MCF 10A (cell line): ENCODE measurements around the gene HOXA4. TPM values are rescaled to one million over a fixed set of nuclear protein-coding genes. Genes with fewer than 3 reads are reported as not detected.

Source experiments
- Bru-seq: library from RNA; stranded (reverse); fragments of 400-500 nt; gene quantifications from one replicate; lab custom pipeline; 2021; lab: Mats Ljungman, UMichigan
- BruChase-seq, 2 experiments: library from RNA; stranded (reverse); fragments of 400-500 nt; gene quantifications; one replicate each; lab custom pipeline; 2021; lab: Mats Ljungman, UMichigan
- BruUV-seq: library from RNA; stranded (reverse); fragments of 400-500 nt; replicated peaks from 2 replicates; lab custom pipeline; 2021; lab: Mats Ljungman, UMichigan
- CTCF ChIA-PET: fragments of 300-600 bp; sonication (Branson Sonifier 250); formaldehyde crosslinking; extraction: SDS; loops from one replicate; lab custom pipeline; 2021; ENCODE audit warnings: antibody characterized with exemption, inconsistent platforms; lab: Yijun Ruan, JAX
- POLR2A ChIA-PET: fragments of 300-600, 350-650 bp; sonication (Branson Sonifier 250); formaldehyde crosslinking; extraction: SDS; loops from one replicate; lab custom pipeline; 2020; ENCODE audit warnings: antibody characterized with exemption, inconsistent platforms; lab: Yijun Ruan, JAX
- DNase-seq: peaks from one replicate; pipeline ENCODE4 v3.0.0-alpha.2; 2018; ENCODE audit not compliant: unreplicated experiment
- H3K27ac Mint-ChIP-seq: one replicate; pipeline ENCODE4 v1.8.0; 2022; ENCODE audit warnings: mild to moderate bottlenecking, low read depth, mixed read lengths; ENCODE audit not compliant: unreplicated experiment
- H3K27me3 Mint-ChIP-seq: one replicate; pipeline ENCODE4 v1.8.0; 2022; ENCODE audit warnings: mixed read lengths; ENCODE audit not compliant: insufficient read depth, unreplicated experiment
- H3K36me3 Mint-ChIP-seq: one replicate; pipeline ENCODE4 v1.8.0; 2022; ENCODE audit warnings: mild to moderate bottlenecking, moderate library complexity, mixed read lengths; ENCODE audit not compliant: insufficient read depth, unreplicated experiment
- H3K4me1 Mint-ChIP-seq: one replicate; pipeline ENCODE4 v1.8.0; 2022; ENCODE audit warnings: mixed read lengths; ENCODE audit not compliant: insufficient read depth, unreplicated experiment
- H3K4me3 Mint-ChIP-seq: one replicate; pipeline ENCODE4 v1.8.0; 2022; ENCODE audit warnings: mild to moderate bottlenecking, moderate library complexity, mixed read lengths; ENCODE audit not compliant: unreplicated experiment
- H3K9me3 Mint-ChIP-seq: one replicate; pipeline ENCODE4 v1.8.0; 2022; ENCODE audit warnings: mixed read lengths; ENCODE audit not compliant: unreplicated experiment
- intact Hi-C: fragments of 100-400 bp; cut with micrococcal nuclease; formaldehyde crosslinking; loops from 2 replicates; pipeline ENCODE4 v1.14.1; 2022
- long read RNA-seq: library from polyadenylated mRNA; stranded (forward); transcript quantifications from one replicate; pipeline ENCODE4 v2.0.0, GENCODE V29; 2022
- total RNA-seq: library from RNA; stranded (reverse); gene quantifications from 2 replicates; pipeline ENCODE4 v1.2.3, GENCODE V29; 2022
- TF ChIP-seq, protein P1 (sequence below): fragments of 200-600 bp; IDR thresholded peaks from one replicate; pipeline ENCODE4 v1.8.0; 2022; ENCODE audit warnings: antibody characterized with exemption, mild to moderate bottlenecking; ENCODE audit not compliant: unreplicated experiment

Gene HOXA4
- 2.6 and 3.7 TPM in 2 replicates for total RNA-seq
- Bru-seq, nascent RNA = percentile 62 among the genes with signal in this experiment
- BruChase-seq, experiment 1, labeled RNA remaining after a 6-hour chase = percentile 63 among the genes with signal in this experiment
- BruChase-seq, experiment 2, labeled RNA remaining after a 2-hour chase = percentile 68 among the genes with signal in this experiment
- long read RNA-seq, transcript HOXA4-204 (2 exons, 1,728 nt) = major isoform, 5 of 5 reads
- long read RNA-seq, partial matches to known transcripts = 0 of 5 reads
- long read RNA-seq, other reads (novel, unspliced or antisense) = 0 of 5 reads

DNA sequence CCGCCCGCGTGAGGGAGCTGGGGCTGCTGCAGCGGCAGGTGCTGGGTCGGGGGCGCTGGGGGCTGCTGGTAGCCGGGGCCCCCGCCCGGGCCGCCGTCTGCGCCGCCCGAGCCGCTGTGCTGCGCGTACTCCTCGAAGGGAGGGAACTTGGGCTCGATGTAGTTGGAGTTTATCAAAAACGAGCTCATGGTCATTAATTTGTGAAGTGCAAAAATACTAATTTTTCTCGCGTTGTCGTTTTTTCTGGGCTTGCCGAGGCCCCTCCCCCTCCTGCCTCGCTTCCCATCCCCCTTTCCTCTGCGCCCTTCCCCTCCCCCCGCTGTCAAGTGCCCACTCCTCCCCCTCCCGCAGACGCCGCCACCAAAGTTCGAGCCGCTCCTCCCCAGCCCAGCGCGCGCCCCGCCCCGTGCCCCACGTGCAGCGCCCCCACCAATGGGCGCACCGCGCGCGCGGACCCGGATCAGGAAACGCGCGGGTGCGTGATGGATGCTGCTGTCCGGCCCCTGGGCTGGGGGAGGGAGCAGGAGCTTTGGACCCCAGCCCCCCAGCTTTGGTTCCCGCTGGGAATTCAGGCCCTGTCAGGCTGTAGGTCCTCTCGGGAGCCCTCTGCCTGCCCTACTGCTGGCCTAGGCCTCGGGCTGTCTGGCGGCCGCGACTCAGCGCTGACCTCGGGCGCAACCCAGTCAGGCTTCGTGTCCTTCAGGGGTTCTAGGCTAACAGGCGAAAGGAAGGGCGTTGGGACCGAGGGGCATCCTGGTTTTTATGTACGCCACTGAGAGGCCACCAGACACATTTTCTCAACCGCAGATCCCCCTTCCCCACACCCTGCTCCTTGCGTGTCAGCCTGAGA, at the start of gene HOXA4:
HOXA4 (minus strand) TSS at position 218 of the 850 bp plus-strand sequence; CDS start at position 194, 24 bp downstream.
- Mint-ChIP-seq H3K4me3 (peak within 1 kb of the TSS; percentile 80), H3K9me3 (no peaks in the 10 kb centered on the region), H3K27me3 (no peaks in the 10 kb centered on the region), H3K36me3 (peaks cover 7% of the 10 kb centered on the region), H3K27ac (peak within 1 kb of the TSS; percentile 51), H3K4me1 (peaks cover 32% of the 10 kb centered on the region)
- BruUV-seq = TSS peak; percentile 83
- intact Hi-C loops = loop anchor here (1.0 kb wide), 1 partner anchor 15 kb away; no protein-coding TSS in a partner anchor
- ChIA-PET POLR2A (interaction anchor here (0.6 to 3.2 kb wide), 16 partner anchors 11 to 926 kb away, joined by 3 to 60 read pairs (median 4); partner anchors contain the start of genes HOXA5 and SKAP2), CTCF (interaction anchor here (0.6 to 4.5 kb wide), 14 partner anchors 10 to 449 kb away, joined by 3 to 19 read pairs (median 4); no protein-coding TSS in a partner anchor)
- TF ChIP-seq, protein P1, sequence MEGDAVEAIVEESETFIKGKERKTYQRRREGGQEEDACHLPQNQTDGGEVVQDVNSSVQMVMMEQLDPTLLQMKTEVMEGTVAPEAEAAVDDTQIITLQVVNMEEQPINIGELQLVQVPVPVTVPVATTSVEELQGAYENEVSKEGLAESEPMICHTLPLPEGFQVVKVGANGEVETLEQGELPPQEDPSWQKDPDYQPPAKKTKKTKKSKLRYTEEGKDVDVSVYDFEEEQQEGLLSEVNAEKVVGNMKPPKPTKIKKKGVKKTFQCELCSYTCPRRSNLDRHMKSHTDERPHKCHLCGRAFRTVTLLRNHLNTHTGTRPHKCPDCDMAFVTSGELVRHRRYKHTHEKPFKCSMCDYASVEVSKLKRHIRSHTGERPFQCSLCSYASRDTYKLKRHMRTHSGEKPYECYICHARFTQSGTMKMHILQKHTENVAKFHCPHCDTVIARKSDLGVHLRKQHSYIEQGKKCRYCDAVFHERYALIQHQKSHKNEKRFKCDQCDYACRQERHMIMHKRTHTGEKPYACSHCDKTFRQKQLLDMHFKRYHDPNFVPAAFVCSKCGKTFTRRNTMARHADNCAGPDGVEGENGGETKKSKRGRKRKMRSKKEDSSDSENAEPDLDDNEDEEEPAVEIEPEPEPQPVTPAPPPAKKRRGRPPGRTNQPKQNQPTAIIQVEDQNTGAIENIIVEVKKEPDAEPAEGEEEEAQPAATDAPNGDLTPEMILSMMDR = no peak
- DNase-seq = peak; percentile 93

DNA sequence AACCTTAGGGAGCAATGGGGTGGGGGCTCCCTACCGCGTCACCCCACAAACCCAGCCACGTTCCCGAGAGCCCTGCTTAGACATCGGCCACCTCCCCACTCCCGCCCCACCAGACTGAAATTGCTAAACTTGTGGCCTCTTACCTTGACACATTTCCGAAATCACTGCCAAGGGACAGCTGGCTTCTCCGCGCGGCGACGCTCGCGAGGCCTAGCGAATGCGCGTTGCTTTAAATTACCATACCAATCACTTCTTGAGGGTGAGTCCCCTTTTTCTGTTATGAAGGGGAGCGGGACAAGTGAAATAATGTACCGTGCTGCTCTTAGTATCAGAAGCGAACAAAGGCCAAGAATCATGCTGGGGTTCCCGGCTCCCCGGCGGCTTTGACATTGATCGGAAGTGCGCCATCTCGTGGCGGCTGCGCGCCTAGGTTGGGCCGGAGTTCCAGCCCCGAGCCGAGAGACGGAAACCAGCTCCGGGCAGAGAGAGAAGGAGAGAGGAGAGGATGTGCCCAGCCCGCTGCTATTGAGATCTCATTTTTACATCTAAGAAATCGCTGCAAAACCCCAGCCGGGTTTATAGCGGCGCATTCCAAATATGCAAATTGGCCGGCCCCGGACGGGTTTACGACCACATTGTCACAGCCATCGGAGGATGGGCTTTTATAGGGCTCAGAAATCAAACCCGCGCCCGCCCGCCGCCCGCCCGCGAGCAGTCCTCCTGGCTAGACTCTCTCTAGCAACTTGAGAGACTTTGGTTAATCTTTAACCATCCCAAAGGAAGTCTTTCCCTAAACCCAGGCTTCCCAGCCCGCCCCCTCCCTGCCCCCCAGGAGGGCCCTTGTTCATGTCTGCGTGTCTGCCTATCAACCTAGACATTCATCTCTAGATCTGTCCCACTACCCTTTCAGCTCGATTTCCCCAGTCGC, 49.2 kb upstream of the HOXA4 start:
- intact Hi-C loops = no loop called here
- no peaks in the 10 kb centered on the region for H3K27me3 Mint-ChIP-seq
- POLR2A ChIA-PET = interaction anchor here (0.7 kb wide), 1 partner anchor 492 kb away, joined by 3 read pairs; no protein-coding TSS in a partner anchor

DNA sequence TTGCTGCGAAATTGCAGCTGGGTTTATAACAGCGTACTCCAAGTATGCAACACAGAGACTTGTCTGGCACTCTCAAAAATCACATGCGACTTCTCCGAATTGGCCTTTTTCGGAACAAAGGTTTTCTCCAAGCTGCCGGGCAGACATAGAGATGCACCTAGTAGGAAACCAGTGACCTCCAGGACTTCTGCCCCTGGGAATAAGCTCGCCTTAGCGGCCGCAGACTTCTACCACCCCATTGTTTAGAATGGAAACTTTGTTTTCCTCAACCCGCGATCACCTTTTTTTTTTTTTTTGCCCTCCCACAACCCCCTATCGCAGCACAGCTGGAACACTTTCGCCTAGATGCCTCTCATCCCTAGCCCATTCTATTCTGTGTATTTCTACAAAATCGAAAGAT, 48.5 kb upstream of the HOXA4 start:
- Mint-ChIP-seq H3K4me1 (no peaks in the 10 kb centered on the region), H3K27me3 (no peaks in the 10 kb centered on the region), H3K36me3 (no peaks in the 10 kb centered on the region), H3K27ac (no peak overlapping the region), H3K9me3 (no peaks in the 10 kb centered on the region), H3K4me3 (no peak overlapping the region)
- ChIA-PET POLR2A (interaction anchor here (0.5 kb wide), 1 partner anchor 485 kb away, joined by 3 read pairs; no protein-coding TSS in a partner anchor), CTCF (interaction anchor here (0.6 to 2.4 kb wide), 18 partner anchors 9 to 1931 kb away, joined by 3 to 10 read pairs (median 3); no protein-coding TSS in a partner anchor)
- TF ChIP-seq, protein P1 = no peak
- no TSS peak for BruUV-seq
- intact Hi-C loops = no loop called here
- DNase-seq = no peak

More for the DNA sequence above, 49.2 kb upstream of the HOXA4 start:
- Mint-ChIP-seq H3K9me3 (no peaks in the 10 kb centered on the region), H3K4me3 (no peak overlapping the region), H3K36me3 (no peaks in the 10 kb centered on the region), H3K27ac (no peak overlapping the region), H3K4me1 (peaks cover 2% of the 10 kb centered on the region)
- no TSS peak for BruUV-seq
- peak; percentile 69 for DNase-seq
- TF ChIP-seq, protein P1 = peak; percentile 84
- CTCF ChIA-PET = interaction anchor here (0.6 to 2.4 kb wide), 15 partner anchors 8 to 1932 kb away, joined by 3 to 10 read pairs (median 3); no protein-coding TSS in a partner anchor
